ENCODE results near the gene PALLD. TPM values are rescaled to one million over a fixed set of nuclear protein-coding genes. Genes with fewer than 3 reads are reported as not detected.

PALLD gene
- total RNA-seq, 6 experiments from 2014 or later = 7.7 to 81.6 (median 24.8) TPM

- DNase-seq = no peak
- no peaks in the 10 kb centered on the region for H3K4me1 ChIP-seq
- H3K36me3 ChIP-seq = no peaks in the 10 kb centered on the region
- no peak for ATAC-seq
- H3K9me3 ChIP-seq = no peaks in the 10 kb centered on the region
- no peak for TF ChIP-seq CTCF (IDR thresholded peaks at IDR 0.05)
- TF ChIP-seq POLR2A (IDR thresholded peaks at IDR 0.05) = no peak
- intact Hi-C loops (cut with DNase I) = no loop called here
- no peak overlapping the region for H3K27ac ChIP-seq
- H3K4me3 ChIP-seq = no peak overlapping the region
- 73% methylated on average over 3 of the region's 3 CpGs for WGBS (ENCODE audit: insufficient coverage, low coverage, low lambda C conversion rate, missing lambda C conversion rate)
- no peaks in the 10 kb centered on the region for H3K27me3 ChIP-seq
Measured at GRCh38 chr4:168688584-168688983, 191.7 kb downstream of the PALLD start.

GRCh38 chr4:168689791-168690190 lies 192.9 kb downstream of the PALLD start:
- TF ChIP-seq POLR2A (IDR thresholded peaks at IDR 0.05) (no peak), CTCF (IDR thresholded peaks at IDR 0.05) (no peak)
- Histone ChIP-seq H3K9me3 (no peaks in the 10 kb centered on the region), H3K36me3 (no peaks in the 10 kb centered on the region), H3K27me3 (no peaks in the 10 kb centered on the region), H3K4me3 (no peak overlapping the region), H3K4me1 (no peaks in the 10 kb centered on the region), H3K27ac (no peak overlapping the region)
- DNase-seq = no peak
- no peak for ATAC-seq
- 92% methylated on average over 1 of the region's 1 CpG for WGBS (ENCODE audit: insufficient coverage, low coverage, low lambda C conversion rate, missing lambda C conversion rate)
- intact Hi-C loops (cut with DNase I) = no loop called here

- ATAC-seq (no peak), DNase-seq (no peak)
- TF ChIP-seq POLR2A (IDR thresholded peaks at IDR 0.05) = no peak
- no peak for TF ChIP-seq CTCF (IDR thresholded peaks at IDR 0.05)
- Histone ChIP-seq H3K27me3 (no peaks in the 10 kb centered on the region), H3K36me3 (no peaks in the 10 kb centered on the region), H3K4me1 (no peaks in the 10 kb centered on the region), H3K9me3 (no peaks in the 10 kb centered on the region), H3K27ac (no peak overlapping the region), H3K4me3 (no peak overlapping the region)
- intact Hi-C loops (cut with DNase I) = no loop called here
- WGBS (ENCODE audit: insufficient coverage, low coverage, low lambda C conversion rate, missing lambda C conversion rate) = 22% methylated on average over 2 of the region's 2 CpGs
Measured at GRCh38 chr4:168690199-168690598, 193.3 kb downstream of the PALLD start.

GRCh38 chr4:168691631-168692369 lies 194.9 kb downstream of the PALLD start:
- H3K9me3 ChIP-seq = no peaks in the 10 kb centered on the region
- TF ChIP-seq POLR2A (IDR thresholded peaks at IDR 0.05) (no peak), CTCF (IDR thresholded peaks at IDR 0.05) (no peak)
- intact Hi-C loops (cut with DNase I) = no loop called here
- ATAC-seq = peak; percentile 30 to 71 (median 48)
- DNase-seq = no peak
- H3K27me3 ChIP-seq = no peaks in the 10 kb centered on the region
- no peaks in the 10 kb centered on the region for H3K36me3 ChIP-seq
- WGBS (ENCODE audit: insufficient coverage, low coverage, low lambda C conversion rate, missing lambda C conversion rate) = 63% methylated on average over 6 of the region's 6 CpGs
- H3K4me3 ChIP-seq = no peak overlapping the region
- H3K4me1 ChIP-seq = peaks cover 0 to 4% (median 0%) of the 10 kb centered on the region in 4 donors
- H3K27ac ChIP-seq = no peak overlapping the region

All from right lobe of liver (tissue), 6 donors.